ENCODE measurements around the gene TIMP3. TPM values are rescaled to one million over a fixed set of nuclear protein-coding genes. Genes with fewer than 3 reads are reported as not detected.

Gene TIMP3
- total and polyA plus RNA-seq, 8 donors: 30.4 to 248 (median 107) TPM

DNA sequence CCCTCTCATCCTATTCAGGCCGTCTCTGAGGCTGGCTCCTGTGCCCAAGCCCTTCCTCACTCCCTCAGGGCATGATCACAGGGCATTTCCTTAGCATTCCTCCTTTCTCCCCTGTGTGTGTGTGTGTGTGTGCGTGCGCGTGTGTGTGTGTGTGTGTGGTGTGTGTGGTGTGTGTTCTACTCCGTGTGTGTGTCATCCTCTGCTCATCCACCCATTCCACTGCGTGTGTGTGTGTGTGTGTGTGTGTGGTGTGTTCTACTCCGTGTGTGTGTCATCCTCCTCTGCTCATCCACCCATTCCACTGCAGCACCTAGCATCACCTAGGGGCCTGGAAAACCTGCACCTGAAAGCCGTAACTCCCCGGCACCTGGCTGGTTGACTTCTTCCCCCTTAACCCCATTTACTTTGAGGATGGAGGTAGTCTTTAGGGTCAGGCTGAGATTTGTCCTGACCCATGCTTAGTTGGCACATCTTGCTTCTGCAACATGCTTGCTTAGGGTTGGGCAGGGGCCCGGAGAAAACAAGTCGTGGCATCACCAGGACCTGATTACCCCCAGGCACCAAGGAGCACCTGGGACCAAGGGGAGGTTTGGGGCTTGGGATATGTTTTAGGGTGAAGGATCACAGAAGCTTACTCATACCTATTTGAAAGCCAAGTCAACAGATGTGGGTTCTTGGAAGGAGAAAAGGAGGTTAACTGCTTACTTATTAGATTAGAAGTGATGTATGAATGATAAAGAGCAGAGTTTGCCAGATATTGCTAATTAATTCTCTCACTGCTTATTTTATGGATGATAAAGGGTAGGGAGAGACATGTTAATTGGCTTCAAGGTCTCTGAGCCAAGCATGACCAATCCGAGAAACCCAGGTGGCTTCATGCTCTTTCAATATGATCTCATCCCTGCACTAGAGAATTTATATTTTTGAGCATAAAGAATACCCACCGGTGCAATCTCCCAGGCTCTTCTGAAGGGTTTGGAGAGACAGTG lies 18.9 kb downstream of the TIMP3 start:
- no peak for DNase-seq
- peaks cover 0 to 84% (median 45%) of the 10 kb centered on the region in 4 donors for H3K4me1 ChIP-seq
- H3K36me3 ChIP-seq: peaks cover 0 to 16% (median 2%) of the 10 kb centered on the region in 4 donors
- H3K4me3 ChIP-seq: no peak overlapping the region
- TF ChIP-seq, protein P1, sequence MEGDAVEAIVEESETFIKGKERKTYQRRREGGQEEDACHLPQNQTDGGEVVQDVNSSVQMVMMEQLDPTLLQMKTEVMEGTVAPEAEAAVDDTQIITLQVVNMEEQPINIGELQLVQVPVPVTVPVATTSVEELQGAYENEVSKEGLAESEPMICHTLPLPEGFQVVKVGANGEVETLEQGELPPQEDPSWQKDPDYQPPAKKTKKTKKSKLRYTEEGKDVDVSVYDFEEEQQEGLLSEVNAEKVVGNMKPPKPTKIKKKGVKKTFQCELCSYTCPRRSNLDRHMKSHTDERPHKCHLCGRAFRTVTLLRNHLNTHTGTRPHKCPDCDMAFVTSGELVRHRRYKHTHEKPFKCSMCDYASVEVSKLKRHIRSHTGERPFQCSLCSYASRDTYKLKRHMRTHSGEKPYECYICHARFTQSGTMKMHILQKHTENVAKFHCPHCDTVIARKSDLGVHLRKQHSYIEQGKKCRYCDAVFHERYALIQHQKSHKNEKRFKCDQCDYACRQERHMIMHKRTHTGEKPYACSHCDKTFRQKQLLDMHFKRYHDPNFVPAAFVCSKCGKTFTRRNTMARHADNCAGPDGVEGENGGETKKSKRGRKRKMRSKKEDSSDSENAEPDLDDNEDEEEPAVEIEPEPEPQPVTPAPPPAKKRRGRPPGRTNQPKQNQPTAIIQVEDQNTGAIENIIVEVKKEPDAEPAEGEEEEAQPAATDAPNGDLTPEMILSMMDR (IDR thresholded peaks at IDR 0.05): no peak
- TF ChIP-seq POLR2A (IDR thresholded peaks at IDR 0.05) (no peak), POLR2AphosphoS5 (IDR thresholded peaks at IDR 0.05) (no peak), EP300 (IDR thresholded peaks at IDR 0.05) (no peak)
- H3K27ac ChIP-seq: no peak overlapping the region
- H3K27me3 ChIP-seq: no peaks in the 10 kb centered on the region
- H3K9me3 ChIP-seq: no peaks in the 10 kb centered on the region
- intact Hi-C loops (cut with DNase I; ENCODE audit: low total_unique reads): no loop called here
- 75 to 78% (median 78%) methylated on average over 13 of the region's 13 CpGs for WGBS, 5 donors

DNA sequence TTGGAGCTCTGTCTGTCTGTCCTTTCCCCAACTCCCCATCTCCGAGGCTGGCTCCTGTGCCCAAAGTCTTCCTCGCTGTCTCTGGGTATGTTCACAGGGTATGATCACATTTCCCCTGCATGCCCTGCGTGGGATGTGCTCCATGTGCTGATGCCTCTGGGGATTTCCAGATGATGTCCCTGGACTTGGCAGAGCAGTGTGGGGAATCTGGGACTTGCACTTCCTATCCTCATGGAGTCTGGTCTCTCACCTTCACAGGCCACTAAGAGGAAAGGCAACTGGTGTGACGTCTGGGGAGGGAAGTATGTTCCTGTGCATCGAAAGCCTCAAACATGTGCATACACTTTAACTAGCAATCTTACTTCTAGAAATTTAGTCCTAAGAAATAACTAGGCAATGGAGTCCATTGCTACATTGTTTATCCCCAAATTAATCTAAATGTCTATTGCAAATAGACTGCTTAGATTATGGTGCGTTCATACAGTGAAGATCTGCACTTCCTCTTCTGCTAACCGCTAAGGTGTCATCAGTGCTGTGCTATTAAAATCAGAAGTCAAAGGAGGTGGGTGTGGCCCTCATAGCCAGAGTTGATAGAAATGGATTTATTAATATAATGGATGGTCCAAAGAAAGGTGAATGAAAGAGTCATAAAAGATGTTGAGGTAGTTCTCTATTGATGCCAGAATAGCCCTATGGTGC lies 20.8 kb downstream of the TIMP3 start:
- Histone ChIP-seq H3K27ac (no peak overlapping the region), H3K27me3 (no peaks in the 10 kb centered on the region), H3K4me1 (peaks cover 0 to 81% (median 43%) of the 10 kb centered on the region in 4 donors), H3K36me3 (peaks cover 0 to 12% (median 2%) of the 10 kb centered on the region in 4 donors), H3K4me3 (no peak overlapping the region), H3K9me3 (no peaks in the 10 kb centered on the region)
- TF ChIP-seq POLR2AphosphoS5 (IDR thresholded peaks at IDR 0.05) (no peak), POLR2A (IDR thresholded peaks at IDR 0.05) (no peak), EP300 (IDR thresholded peaks at IDR 0.05) (no peak)
- TF ChIP-seq, protein P1 (IDR thresholded peaks at IDR 0.05): no peak
- no peak for DNase-seq
- intact Hi-C loops (cut with DNase I; ENCODE audit: low total_unique reads): no loop called here
- WGBS, 5 donors: 73 to 83% (median 80%) methylated on average over 7 of the region's 7 CpGs

DNA sequence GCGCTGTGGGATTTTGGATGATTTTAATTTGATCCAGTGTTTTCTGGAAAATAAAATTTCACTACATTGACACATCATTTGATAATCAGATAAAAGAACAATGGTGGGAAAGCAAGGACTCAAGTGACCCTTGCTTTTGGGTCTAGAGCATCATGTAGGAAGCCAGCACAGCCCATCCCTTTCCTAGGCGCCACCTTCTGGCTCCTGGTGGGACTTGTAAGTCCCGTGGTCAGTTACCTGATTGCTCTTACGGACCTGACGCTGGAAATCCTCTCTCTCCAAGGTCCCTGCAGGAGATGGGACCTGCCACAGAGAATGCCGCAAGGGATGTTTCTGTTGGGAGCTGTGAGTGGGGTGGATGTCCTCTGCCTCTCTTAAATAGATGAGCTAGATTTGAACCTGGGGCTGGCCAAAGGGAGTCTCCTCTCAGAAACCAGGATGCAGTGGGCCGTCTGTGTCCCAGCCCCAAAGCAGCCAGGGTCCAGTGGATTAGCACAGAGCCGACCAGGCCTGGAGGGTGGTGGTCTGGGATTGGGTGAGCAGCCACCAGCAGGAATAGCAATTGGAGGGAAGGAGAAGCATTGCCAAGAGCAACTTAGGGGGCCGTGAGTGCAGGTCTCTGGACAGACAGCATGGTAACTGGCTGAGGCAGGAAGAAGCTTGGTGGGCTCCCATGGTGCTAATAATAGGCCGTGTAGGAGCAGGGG lies 21.7 kb downstream of the TIMP3 start:
- intact Hi-C loops (cut with DNase I; ENCODE audit: low total_unique reads): no loop called here
- H3K27me3 ChIP-seq: no peaks in the 10 kb centered on the region
- DNase-seq: peak; percentile 53 to 71
- peak overlapping the region in 2 of 5 donors; percentile 22 to 32 for H3K27ac ChIP-seq
- WGBS, 5 donors: 42 to 62% (median 57%) methylated on average over 8 to 10 of the region's 10 CpGs
- TF ChIP-seq, protein P1 (IDR thresholded peaks at IDR 0.05): peak in 3 of 7 experiments; percentile 14 to 41 (median 37)
- no peak for TF ChIP-seq EP300 (IDR thresholded peaks at IDR 0.05)
- H3K36me3 ChIP-seq: peaks cover 0 to 12% (median 2%) of the 10 kb centered on the region in 4 donors
- no peaks in the 10 kb centered on the region for H3K9me3 ChIP-seq
- H3K4me3 ChIP-seq: no peak overlapping the region
- H3K4me1 ChIP-seq: peaks cover 0 to 85% (median 47%) of the 10 kb centered on the region in 4 donors

Data from stomach (tissue), 9 donors.